Fibroblast of lung (primary cell): ENCODE measurements around the gene MESD. TPM values are rescaled to one million over a fixed set of nuclear protein-coding genes. Genes with fewer than 3 reads are reported as not detected.
A peak's percentile ranks its signal among the peaks of the same experiment; 100 is the strongest.

Experiments used
- DNase-seq, 2 donors: peaks; one replicate each; pipeline versions ENCODE4 v3.0.0 to v3.0.0-alpha.2; 2010; ENCODE audit warnings: low read depth in 2 of 2
- H2AFZ ChIP-seq: 2 replicates; pipeline ENCODE4 v1.5.1; 2012; ENCODE audit warnings: low read length, control low read depth, inconsistent platforms
- H3K27ac ChIP-seq: 2 replicates; pipeline ENCODE4 v1.5.1; 2011; ENCODE audit warnings: low read length, control low read depth; ENCODE audit not compliant: insufficient read depth
- H3K27me3 ChIP-seq: 2 replicates; pipeline ENCODE4 v1.5.1; 2011; ENCODE audit warnings: mild to moderate bottlenecking, low read length; ENCODE audit not compliant: control insufficient read depth, insufficient read depth
- H3K36me3 ChIP-seq: 2 replicates; pipeline ENCODE4 v1.5.1; 2011; ENCODE audit warnings: low read length; ENCODE audit not compliant: control insufficient read depth, insufficient read depth
- H3K4me1 ChIP-seq: 2 replicates; pipeline ENCODE4 v1.5.1; 2011; ENCODE audit warnings: low read length; ENCODE audit not compliant: control insufficient read depth, insufficient read depth; ENCODE audit errors: extremely low read depth
- H3K4me2 ChIP-seq: 2 replicates; pipeline ENCODE4 v1.5.1; 2011; ENCODE audit warnings: low read length, control low read depth; ENCODE audit not compliant: insufficient read depth; ENCODE audit errors: extremely low read depth
- H3K4me3 ChIP-seq, 4 experiments: fragments of 200-600 bp in 1 of 4; sonication (generic) in 1 of 4; replicated peaks in 1 of 4; 2 replicates each; pipeline ENCODE4 v1.5.1; 2011 to 2016; ENCODE audit warnings: low read length in 4 of 4, low read depth in 3 of 4, mild to moderate bottlenecking in 3 of 4, control low read depth in 2 of 4, inconsistent platforms in 1 of 4, mixed read lengths in 1 of 4; ENCODE audit not compliant: insufficient read depth in 1 of 4; ENCODE audit errors: control extremely low read depth in 1 of 4
- H3K79me2 ChIP-seq: 2 replicates; pipeline ENCODE4 v1.5.1; 2012; ENCODE audit warnings: mild to moderate bottlenecking, low read length, inconsistent platforms; ENCODE audit not compliant: control insufficient read depth, insufficient read depth
- H3K9ac ChIP-seq: 2 replicates; pipeline ENCODE4 v1.5.1; 2011; ENCODE audit warnings: mild to moderate bottlenecking, low read length, control low read depth; ENCODE audit not compliant: insufficient read depth
- H3K9me3 ChIP-seq: 2 replicates; pipeline ENCODE4 v1.5.1; 2012; ENCODE audit warnings: low read depth, low read length; ENCODE audit not compliant: control insufficient read depth, insufficient read depth
- H4K20me1 ChIP-seq: 2 replicates; pipeline ENCODE4 v1.5.1; 2011; ENCODE audit warnings: low read length; ENCODE audit not compliant: control insufficient read depth, insufficient read depth; ENCODE audit errors: extremely low read depth
- EZH2 ChIP-seq: IDR thresholded peaks from 2 replicates; pipeline ENCODE4 v1.5.1; 2012; ENCODE audit warnings: low read length, control low read depth, mild to moderate bottlenecking; ENCODE audit errors: missing control alignments
- polyA plus RNA-seq, 2 donors: library from polyadenylated mRNA; depleted of rRNA in 1 of 2; stranded (reverse) in 1 of 2; unstranded in 1 of 2; fragments of >200 nt; gene quantifications; 2 replicates each; pipeline ENCODE4 v1.2.1, GENCODE V29; 2011 to 2012; ENCODE audit warnings: missing spikeins in 1 of 2
- total RNA-seq: library from RNA; depleted of rRNA; stranded (reverse); fragments of >200 nt; gene quantifications from 2 replicates; pipeline ENCODE4 v1.2.1, GENCODE V29; 2014
- TF ChIP-seq, protein P1 (sequence below), 2 donors: IDR thresholded peaks in 1 of 2; conservative IDR thresholded peaks in 1 of 2; 1 replicate in 1 of 2; 2 replicates in 1 of 2; pipeline ENCODE4 v1.5.1; 2011 to 2012; ENCODE audit warnings: low read length in 2 of 2, control low read depth in 1 of 2, inconsistent platforms in 1 of 2, low read depth in 1 of 2, mild to moderate bottlenecking in 1 of 2

The MESD gene
- total and polyA plus RNA-seq, 2 donors (not counting 1 experiment from before 2014, with no cell fraction given) = 21.3 to 26.0 TPM

DNA sequence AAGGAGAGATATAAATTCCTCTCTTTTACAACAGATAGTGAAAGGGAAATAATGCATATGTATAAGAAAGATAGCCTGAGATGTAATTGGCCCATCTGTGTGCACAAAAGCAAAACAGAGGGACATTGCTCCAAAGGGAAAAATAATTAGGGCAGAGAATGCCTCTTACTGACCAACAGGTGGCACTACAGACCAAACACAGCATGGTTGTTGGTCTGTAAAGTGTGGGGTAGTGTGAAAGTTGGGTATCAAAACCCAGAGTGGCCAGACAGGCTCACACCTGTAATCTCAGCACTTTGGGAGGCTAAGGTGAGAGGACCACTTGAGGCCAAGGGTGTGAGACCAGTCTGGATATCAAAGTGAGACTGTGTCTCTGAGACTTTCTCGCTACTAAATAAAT is 6.6 kb upstream of the MESD start:
- H3K36me3 ChIP-seq = no peaks in the 10 kb centered on the region
- peaks cover 4% of the 10 kb centered on the region for H3K79me2 ChIP-seq
- TF ChIP-seq, protein P1, sequence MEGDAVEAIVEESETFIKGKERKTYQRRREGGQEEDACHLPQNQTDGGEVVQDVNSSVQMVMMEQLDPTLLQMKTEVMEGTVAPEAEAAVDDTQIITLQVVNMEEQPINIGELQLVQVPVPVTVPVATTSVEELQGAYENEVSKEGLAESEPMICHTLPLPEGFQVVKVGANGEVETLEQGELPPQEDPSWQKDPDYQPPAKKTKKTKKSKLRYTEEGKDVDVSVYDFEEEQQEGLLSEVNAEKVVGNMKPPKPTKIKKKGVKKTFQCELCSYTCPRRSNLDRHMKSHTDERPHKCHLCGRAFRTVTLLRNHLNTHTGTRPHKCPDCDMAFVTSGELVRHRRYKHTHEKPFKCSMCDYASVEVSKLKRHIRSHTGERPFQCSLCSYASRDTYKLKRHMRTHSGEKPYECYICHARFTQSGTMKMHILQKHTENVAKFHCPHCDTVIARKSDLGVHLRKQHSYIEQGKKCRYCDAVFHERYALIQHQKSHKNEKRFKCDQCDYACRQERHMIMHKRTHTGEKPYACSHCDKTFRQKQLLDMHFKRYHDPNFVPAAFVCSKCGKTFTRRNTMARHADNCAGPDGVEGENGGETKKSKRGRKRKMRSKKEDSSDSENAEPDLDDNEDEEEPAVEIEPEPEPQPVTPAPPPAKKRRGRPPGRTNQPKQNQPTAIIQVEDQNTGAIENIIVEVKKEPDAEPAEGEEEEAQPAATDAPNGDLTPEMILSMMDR (conservative IDR thresholded peaks at IDR 0.05 in 1 of 2, IDR thresholded peaks at IDR 0.05 in 1 of 2; ENCODE audit: low read depth in 1 of 2, low read length in 2 of 2) = peak; percentile 27 to 50
- TF ChIP-seq EZH2 = no peak

DNA sequence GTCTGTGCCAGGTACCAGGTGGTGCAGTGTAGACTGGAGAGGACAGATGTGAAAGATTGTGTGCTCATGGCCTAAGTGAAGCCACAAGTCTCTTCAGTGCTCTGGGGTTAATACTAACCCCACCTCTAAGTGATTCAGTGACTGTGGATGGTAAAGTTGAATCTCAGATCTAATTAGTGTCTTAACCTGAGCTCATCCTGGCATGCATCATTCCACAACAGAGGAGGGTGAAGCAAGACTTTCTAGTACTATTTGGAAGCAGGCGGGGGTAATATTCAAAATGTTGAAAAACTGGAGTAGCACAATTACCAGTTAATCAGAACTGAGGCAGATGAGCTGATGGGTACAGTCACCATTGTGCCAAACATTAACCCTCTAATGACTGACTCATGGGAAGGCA is 2.8 kb upstream of the MESD start:
- Histone ChIP-seq H3K4me3 (no peak overlapping the region), H2AFZ (no peak overlapping the region), H3K27me3 (no peaks in the 10 kb centered on the region), H3K9ac (no peak overlapping the region), H3K4me2 (no peak overlapping the region), H4K20me1 (no peaks in the 10 kb centered on the region), H3K36me3 (no peaks in the 10 kb centered on the region), H3K4me1 (peaks cover 9% of the 10 kb centered on the region), H3K27ac (no peak overlapping the region), H3K9me3 (no peaks in the 10 kb centered on the region), H3K79me2 (peaks cover 20% of the 10 kb centered on the region)
- no peak for DNase-seq
- no peak for TF ChIP-seq EZH2
- TF ChIP-seq, protein P1 (conservative IDR thresholded peaks at IDR 0.05 in 1 of 2, IDR thresholded peaks at IDR 0.05 in 1 of 2; ENCODE audit: low read depth in 1 of 2, low read length in 2 of 2) = no peak

More for the DNA sequence above, 6.6 kb upstream of the MESD start:
- Histone ChIP-seq H3K4me3 (no peak overlapping the region), H3K27ac (no peak overlapping the region), H3K9me3 (no peaks in the 10 kb centered on the region), H3K9ac (no peak overlapping the region), H3K27me3 (no peaks in the 10 kb centered on the region), H3K4me1 (peaks cover 2% of the 10 kb centered on the region), H2AFZ (no peak overlapping the region), H4K20me1 (no peaks in the 10 kb centered on the region), H3K4me2 (no peak overlapping the region)
- peak in 1 of 2 donors; percentile 38 for DNase-seq

DNA sequence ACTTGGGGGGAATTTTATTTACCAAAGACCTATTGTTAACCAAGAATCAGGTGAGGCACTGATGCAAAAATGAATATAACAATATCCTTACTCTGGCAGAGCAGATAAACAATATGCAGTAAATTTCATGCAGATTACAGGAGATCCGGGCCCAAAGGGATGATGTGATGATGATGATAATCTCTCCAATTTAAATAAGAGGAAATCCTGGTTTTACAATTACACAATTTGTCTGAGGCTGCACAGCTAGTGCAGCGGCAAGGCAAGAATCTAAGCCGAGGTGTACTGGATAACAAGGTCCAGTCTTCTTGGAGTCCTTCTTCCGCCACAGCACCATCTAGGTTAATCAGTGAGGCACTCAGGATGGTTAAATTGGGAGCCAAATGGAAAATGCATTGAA is 2.4 kb upstream of the MESD start:
- Histone ChIP-seq H3K4me1 (peaks cover 9% of the 10 kb centered on the region), H3K27me3 (no peaks in the 10 kb centered on the region), H3K79me2 (peaks cover 23% of the 10 kb centered on the region), H3K4me2 (no peak overlapping the region), H3K9ac (no peak overlapping the region), H2AFZ (no peak overlapping the region), H4K20me1 (no peaks in the 10 kb centered on the region), H3K4me3 (no peak overlapping the region), H3K9me3 (no peaks in the 10 kb centered on the region), H3K27ac (no peak overlapping the region), H3K36me3 (no peaks in the 10 kb centered on the region)
- DNase-seq = no peak
- TF ChIP-seq, protein P1 (conservative IDR thresholded peaks at IDR 0.05 in 1 of 2, IDR thresholded peaks at IDR 0.05 in 1 of 2; ENCODE audit: low read depth in 1 of 2, low read length in 2 of 2) = no peak
- no peak for TF ChIP-seq EZH2
